Stimulated activated CD4-positive, alpha-beta T cell treated with anti-CD3 and anti-CD28 coated beads, Interleukin-12 subunit alpha, Interleukin-12 subunit beta, amount 100 ng/mL, for 4 hours (primary cell): ENCODE measurements around the gene MS4A15.

Source experiments
- DNase-seq: peaks from one replicate; pipeline ENCODE4 v3.0.0-alpha.2; 2020

Gene MS4A15

GRCh38 chr11:60780774-60781173, 24.1 kb downstream of the MS4A15 start:
- no peak for DNase-seq

GRCh38 chr11:60781286-60781980, 24.8 kb downstream of the MS4A15 start:
- DNase-seq, result no peak

DNA sequence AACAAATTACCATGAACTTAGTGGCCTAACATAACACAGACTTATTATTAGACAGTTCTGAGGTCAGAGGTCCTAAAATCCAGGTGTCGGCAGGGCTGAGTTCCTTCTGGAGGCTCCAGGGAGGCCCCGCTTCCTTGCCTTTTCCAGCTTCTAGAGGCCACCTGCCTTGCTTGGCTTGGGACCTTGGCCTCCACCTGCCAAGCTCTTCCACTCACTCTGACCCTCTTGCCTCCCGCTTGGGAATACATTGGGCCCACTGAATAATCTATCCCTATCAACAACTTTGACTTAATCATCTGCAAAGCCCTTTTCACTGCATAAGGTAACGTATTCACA, 25.3 kb downstream of the MS4A15 start:
- no peak for DNase-seq

DNA sequence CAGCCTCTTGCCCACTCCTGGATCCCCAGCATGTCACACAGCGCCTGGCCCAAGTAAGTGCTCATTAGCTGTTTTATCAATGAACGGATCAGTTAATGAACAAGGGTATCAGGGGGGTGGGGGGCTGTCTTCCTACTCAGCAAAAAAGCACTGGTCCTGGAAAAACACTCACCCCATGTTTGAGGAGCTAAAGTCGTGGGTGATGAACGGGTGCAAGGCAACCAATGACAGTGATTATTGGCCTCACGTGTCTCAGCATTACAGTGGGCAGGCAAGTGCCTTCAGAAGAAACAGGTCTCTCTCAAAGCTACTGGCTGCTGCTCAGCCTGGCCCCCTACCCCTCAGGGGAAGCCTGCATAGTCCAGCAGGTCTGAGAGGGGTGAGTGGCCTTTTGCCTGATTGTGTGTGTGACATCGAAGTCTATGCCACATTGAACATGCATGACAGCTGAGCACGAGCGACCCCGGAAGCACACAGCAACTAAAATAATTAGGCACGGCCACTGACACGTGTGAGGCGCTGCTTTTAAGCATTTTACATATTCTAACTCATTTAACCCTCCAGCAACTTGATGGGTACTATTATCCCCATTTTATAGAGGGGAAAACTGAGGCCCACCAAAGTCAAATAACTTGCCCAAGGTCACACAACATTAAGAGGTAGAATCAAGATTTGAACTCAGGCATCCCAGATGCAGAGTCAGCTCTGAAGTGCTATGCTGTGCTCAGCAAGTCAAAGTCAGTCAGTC, 25.9 kb downstream of the MS4A15 start:
- DNase-seq, result no peak

DNA sequence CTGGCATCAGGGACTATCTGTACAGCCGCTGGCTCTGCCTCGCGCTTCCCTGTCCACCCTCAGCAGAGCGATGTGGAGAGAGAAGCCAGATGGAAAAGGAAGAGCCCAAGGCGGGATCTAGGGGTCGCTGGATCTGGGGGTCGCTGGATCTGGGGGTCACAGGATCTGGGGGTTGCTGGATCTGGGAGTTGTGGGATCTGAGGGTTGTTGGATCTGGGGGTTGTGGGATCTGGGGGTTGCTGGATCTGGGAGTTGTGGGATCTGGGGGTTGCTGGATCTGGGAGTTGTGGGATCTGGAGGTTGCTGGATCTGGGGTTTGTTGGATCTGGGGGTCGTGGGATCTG, 26.4 kb downstream of the MS4A15 start:
- DNase-seq, result no peak

- no peak for DNase-seq
Observed at GRCh38 chr11:60783911-60784310, 27.2 kb downstream of the MS4A15 start.

- no peak for DNase-seq
Observed at GRCh38 chr11:60785136-60785535, 28.5 kb downstream of the MS4A15 start, which contains the start of gene MS4A10. TSS of gene MS4A10 (plus strand) at chr11:60785333. CDS start at chr11:60790336, 5,003 bp downstream.

DNA sequence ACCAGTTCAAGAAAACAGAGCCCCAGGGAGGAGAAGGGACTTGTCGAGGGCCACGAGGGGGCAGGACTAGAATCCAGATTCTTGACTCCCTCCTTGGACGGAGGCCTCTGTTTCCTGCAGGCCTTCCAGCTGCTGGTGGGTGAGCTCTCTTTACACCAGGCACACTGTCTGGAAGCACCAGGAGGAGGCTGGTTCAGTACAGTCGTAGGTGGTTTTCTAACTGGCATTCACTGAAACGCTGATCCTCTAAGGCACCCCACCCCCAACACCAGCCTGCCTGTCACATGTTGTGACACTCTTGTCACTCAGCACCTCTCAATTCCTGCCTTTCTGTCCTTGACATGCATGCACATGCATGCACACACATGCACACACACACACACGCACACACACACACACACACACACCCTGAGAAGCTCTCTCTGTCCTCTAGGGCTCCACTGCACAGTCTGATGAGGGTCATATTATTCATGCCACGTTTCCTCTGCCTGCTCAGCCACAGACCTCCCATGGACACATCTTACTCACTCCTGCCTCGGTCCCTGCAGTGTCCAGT, 29.2 kb downstream of the MS4A15 start:
- DNase-seq, result no peak

GRCh38 chr11:60786811-60787567, 30.3 kb downstream of the MS4A15 start:
- no peak for DNase-seq

DNA sequence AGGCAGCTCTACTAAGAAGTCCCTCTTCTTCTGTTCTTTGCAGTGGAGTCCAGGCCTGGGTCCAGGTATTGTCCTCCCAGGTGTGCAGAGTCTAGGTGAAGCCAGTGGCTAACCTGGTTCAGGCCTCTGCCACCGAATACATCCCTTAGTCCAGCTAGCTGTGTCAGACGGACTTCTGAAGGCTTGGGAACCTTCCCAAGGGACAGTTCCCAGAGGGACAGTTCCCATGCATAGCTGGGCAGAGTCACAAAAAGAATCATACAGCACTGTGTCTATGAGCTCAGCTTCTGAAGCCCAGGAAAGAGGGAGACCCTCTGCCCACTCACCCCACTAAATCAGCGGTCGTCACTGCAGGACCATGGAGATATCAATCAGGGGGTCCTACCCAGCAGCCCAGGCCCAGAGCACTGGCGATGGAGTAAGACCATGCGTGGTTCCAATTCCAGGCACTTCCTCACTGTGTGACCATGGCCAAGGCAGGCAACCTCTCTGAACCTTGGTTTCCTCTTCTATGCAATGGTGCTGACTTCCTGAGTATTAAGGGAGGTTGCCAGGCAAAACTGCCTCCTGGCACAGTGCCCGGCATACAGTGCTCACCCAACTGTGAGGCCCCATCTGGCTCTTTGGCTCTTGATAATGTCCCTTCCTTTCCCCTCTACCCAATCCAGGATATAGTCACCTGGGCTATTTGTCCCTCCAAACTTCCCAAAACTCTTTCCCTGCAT, 31.9 kb downstream of the MS4A15 start:
- no peak for DNase-seq

DNA sequence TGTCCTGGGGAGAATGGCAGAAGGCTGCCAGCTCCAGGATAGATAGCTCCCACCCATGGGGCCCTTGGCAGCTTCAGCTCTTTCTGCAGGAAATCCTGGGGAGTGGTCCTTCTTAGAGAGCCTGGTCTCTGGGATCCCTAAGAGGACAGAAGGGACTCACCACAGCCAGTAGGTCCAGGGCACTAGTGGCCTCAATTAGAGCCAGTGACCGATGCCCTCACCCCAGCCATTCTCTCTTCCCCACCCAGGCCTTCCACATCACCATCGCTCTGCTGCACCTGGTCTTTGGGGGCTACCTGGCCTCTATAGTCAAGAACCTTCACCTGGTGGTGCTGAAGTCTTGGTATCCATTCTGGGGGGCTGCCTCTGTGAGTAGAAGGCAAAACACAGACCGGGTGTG, 34.1 kb downstream of the MS4A15 start:
- DNase-seq, result no peak

- no peak for DNase-seq
Observed at GRCh38 chr11:60791153-60791933, 34.7 kb downstream of the MS4A15 start.

DNA sequence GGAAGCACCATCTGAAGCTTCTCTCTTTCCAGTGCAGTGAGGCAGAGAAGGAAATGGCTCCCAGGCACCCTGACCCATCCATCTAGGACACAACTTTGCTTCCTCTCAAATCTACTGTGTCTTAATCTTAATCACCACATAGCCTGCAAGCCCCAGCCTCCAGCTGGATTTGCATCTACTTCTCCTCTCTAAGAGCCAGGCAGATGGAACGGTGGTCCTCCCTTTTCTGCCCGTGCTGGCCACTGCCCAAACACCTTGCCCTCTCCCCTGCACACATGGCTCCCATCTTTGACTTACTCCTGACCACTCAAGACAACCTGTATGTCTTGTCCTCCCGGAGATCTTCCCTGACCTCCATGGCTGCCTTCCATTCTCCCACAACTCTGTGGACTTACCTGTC, 35.9 kb downstream of the MS4A15 start:
- no peak for DNase-seq

GRCh38 chr11:60795291-60795690, 38.6 kb downstream of the MS4A15 start:
- DNase-seq, result no peak

- DNase-seq, result no peak
Observed at GRCh38 chr11:60797846-60798630, 41.4 kb downstream of the MS4A15 start.

GRCh38 chr11:60798631-60799030, 42.0 kb downstream of the MS4A15 start:
- no peak for DNase-seq

DNA sequence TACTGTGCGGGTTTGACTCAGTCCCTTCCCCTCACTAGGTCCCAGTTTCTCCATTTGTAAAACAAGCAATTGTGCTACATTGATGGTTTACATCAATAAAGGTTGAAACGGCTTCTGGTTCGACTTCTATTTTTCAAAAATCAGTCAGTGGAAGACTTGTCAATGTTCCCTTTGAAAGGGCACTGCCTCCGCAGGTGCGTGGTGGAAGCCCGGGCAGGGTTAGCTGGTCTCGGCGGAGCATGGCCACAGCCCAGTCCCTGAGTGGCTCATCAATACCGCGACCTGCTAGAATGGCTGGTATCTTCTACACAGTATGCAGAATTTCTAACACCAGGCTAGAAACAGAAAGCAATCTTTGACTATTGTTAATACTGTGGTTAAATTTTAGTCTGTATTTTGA, 44.5 kb downstream of the MS4A15 start:
- no peak for DNase-seq

DNA sequence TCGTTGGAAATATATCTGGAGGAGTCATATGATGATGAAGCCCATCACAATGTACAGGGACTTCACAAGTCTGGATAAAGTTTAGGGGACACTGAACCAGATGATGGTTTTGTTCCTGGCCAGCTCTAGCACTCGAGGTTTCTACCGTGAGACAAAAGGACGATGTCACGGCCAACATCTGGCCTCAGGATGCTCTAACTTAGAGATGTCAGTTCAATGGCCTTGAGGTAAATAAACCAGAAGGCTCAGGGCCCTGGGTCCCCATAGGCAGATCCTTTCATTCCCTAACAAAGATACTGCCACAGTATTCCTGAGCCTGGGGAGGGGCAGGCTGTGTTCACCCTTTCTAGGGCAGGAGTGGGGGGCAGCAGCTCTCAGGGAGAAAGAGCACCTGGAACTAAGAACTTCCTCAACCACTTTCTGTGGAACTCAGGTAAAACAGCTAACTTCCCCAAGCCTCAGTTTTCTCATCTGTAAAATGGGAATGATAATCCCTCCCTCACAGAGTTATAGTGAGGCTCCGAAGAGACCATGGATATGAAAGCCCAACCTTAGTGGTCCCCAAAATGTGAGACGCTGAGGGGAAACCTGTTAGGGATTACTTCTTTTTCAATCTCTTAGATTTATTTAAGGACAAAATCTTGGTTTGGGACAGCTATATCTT, 46.7 kb downstream of the MS4A15 start:
- DNase-seq, result no peak

GRCh38 chr11:60809249-60809648, 52.6 kb downstream of the MS4A15 start:
- DNase-seq, result no peak

- DNase-seq, result no peak
Observed at GRCh38 chr11:60809691-60810090, 53.0 kb downstream of the MS4A15 start.

- DNase-seq, result no peak
Observed at GRCh38 chr11:60810151-60810550, 53.5 kb downstream of the MS4A15 start.
